Left ventricle myocardium inferior (tissue), 1 donor: ENCODE results near the gene TSHZ3. TPM values are rescaled to one million over a fixed set of nuclear protein-coding genes. Genes with fewer than 3 reads are reported as not detected.

Experiments
- DNase-seq: peaks from one replicate; pipeline ENCODE4 v3.0.0-alpha.2; 2020
- H3K27ac ChIP-seq: fragments of 200-600 bp; replicated peaks from 2 replicates; pipeline ENCODE4 v1.8.0; 2021
- H3K27me3 ChIP-seq: fragments of 200-600 bp; 2 replicates; pipeline ENCODE4 v1.8.0; 2021; ENCODE audit warnings: low read depth
- H3K36me3 ChIP-seq: fragments of 200-600 bp; 2 replicates; pipeline ENCODE4 v1.8.0; 2021
- H3K4me1 ChIP-seq: fragments of 200-600 bp; 2 replicates; pipeline ENCODE4 v1.8.0; 2021
- H3K4me3 ChIP-seq: fragments of 200-600 bp; 2 replicates; pipeline ENCODE4 v1.8.0; 2021; ENCODE audit warnings: mild to moderate bottlenecking, moderate library complexity
- H3K9me3 ChIP-seq: fragments of 200-600 bp; replicated peaks from 2 replicates; pipeline ENCODE4 v1.8.0; 2021
- CTCF ChIP-seq: fragments of 200-600 bp; IDR thresholded peaks from 2 replicates; pipeline ENCODE4 v1.8.0; 2021; ENCODE audit warnings: antibody characterized with exemption, mild to moderate bottlenecking, borderline replicate concordance
- intact Hi-C: fragments of 100-400 bp; cut with micrococcal nuclease; formaldehyde crosslinking; loops from one replicate; pipeline ENCODE4 v1.11.0; 2022
- total RNA-seq: library from RNA; stranded (reverse); fragmentation: NEBNext Ultra II Directional; extraction: Animal tissue kit (Norgen Biotek cat#: 25700); gene quantifications from one replicate; pipeline ENCODE4 v1.2.1, GENCODE V29; 2021
- donor health status: DM: no; HTN: yes; CAD: no; lungs with severe emphysema.

TSHZ3 gene
- total RNA-seq, 1 donor from 2014 or later, result 2.9 TPM

GRCh38 chr19:31296741-31297390 lies 52.4 kb downstream of the TSHZ3 start:
- H3K4me3 ChIP-seq, result no peak overlapping the region
- H3K27ac ChIP-seq, result no peak overlapping the region
- intact Hi-C loops, result no loop called here
- TF ChIP-seq CTCF, result no peak
- no peak for DNase-seq
- peaks cover 3% of the 10 kb centered on the region for H3K36me3 ChIP-seq
- H3K27me3 ChIP-seq, result no peaks in the 10 kb centered on the region
- H3K4me1 ChIP-seq, result no peaks in the 10 kb centered on the region
- H3K9me3 ChIP-seq, result no peaks in the 10 kb centered on the region

- DNase-seq, result no peak
These were observed 55.0 kb downstream of the TSHZ3 start for GRCh38 chr19:31294189-31294588.

GRCh38 chr19:31292639-31293185 lies 56.5 kb downstream of the TSHZ3 start:
- Histone ChIP-seq H3K9me3 (no peaks in the 10 kb centered on the region), H3K36me3 (peaks cover 3% of the 10 kb centered on the region), H3K27me3 (no peaks in the 10 kb centered on the region), H3K4me1 (no peaks in the 10 kb centered on the region), H3K4me3 (no peak overlapping the region), H3K27ac (no peak overlapping the region)
- no peak for TF ChIP-seq CTCF
- no peak for DNase-seq
- intact Hi-C loops, result no loop called here

More at GRCh38 chr19:31294189-31294588, 55.0 kb downstream of the TSHZ3 start:
- intact Hi-C loops, result no loop called here
- no peak overlapping the region for H3K27ac ChIP-seq
- no peaks in the 10 kb centered on the region for H3K9me3 ChIP-seq
- H3K27me3 ChIP-seq, result no peaks in the 10 kb centered on the region
- H3K4me3 ChIP-seq, result no peak overlapping the region
- no peaks in the 10 kb centered on the region for H3K4me1 ChIP-seq
- peaks cover 3% of the 10 kb centered on the region for H3K36me3 ChIP-seq
- no peak for TF ChIP-seq CTCF

- no peak for TF ChIP-seq CTCF
- H3K27ac ChIP-seq, result no peak overlapping the region
- no peaks in the 10 kb centered on the region for H3K4me1 ChIP-seq
- intact Hi-C loops, result no loop called here
- no peaks in the 10 kb centered on the region for H3K27me3 ChIP-seq
- H3K4me3 ChIP-seq, result no peak overlapping the region
- no peaks in the 10 kb centered on the region for H3K9me3 ChIP-seq
- DNase-seq, result no peak
- no peaks in the 10 kb centered on the region for H3K36me3 ChIP-seq
These were observed 58.2 kb downstream of the TSHZ3 start for GRCh38 chr19:31290931-31291590.

- Histone ChIP-seq H3K4me1 (peaks cover 5% of the 10 kb centered on the region), H3K4me3 (no peak overlapping the region), H3K27me3 (no peaks in the 10 kb centered on the region), H3K9me3 (no peaks in the 10 kb centered on the region), H3K36me3 (no peaks in the 10 kb centered on the region), H3K27ac (no peak overlapping the region)
- intact Hi-C loops, result no loop called here
- TF ChIP-seq CTCF, result no peak
- DNase-seq, result no peak
These were observed 59.3 kb downstream of the TSHZ3 start for GRCh38 chr19:31289976-31290375.
